A549 (cell line): ENCODE measurements around the gene ASB1.

Experiments used
- BHLHE40 ChIP-seq: IDR thresholded peaks from 2 replicates; pipeline ENCODE4 v1.6.1; 2012; ENCODE audit warnings: low read depth, low read length, inconsistent platforms
- CBX8 ChIP-seq: fragments of 200-600 bp; sonication (generic); IDR thresholded peaks from 2 replicates; pipeline ENCODE4 v1.6.1; 2016
- CEBPB ChIP-seq, 2 experiments: fragments of >200 bp in 1 of 2; sonication (Bioruptor Twin) in 1 of 2; formaldehyde crosslinking in 1 of 2; IDR thresholded peaks; 2 replicates each; pipeline ENCODE4 v1.6.1; 2012 to 2016
- EP300 ChIP-seq, 2 experiments: fragments of >200 bp; sonication (Bioruptor Twin); formaldehyde crosslinking; IDR thresholded peaks; 2 replicates in 1 of 2; 3 replicates in 1 of 2; pipeline ENCODE4 v1.6.1; 2016 to 2017
- ESRRA ChIP-seq: fragments of 150-350 bp; IDR thresholded peaks from 2 replicates; pipeline ENCODE4 v1.6.1; 2014; ENCODE audit warnings: mild to moderate bottlenecking, low read length, borderline replicate concordance
- HDAC2 ChIP-seq: fragments of 200-600 bp; sonication (generic); IDR thresholded peaks from 2 replicates; pipeline ENCODE4 v1.6.1; 2016
- HMGXB4 ChIP-seq: fragments of 250-450 bp; sonication (Bioruptor Pico); IDR thresholded peaks from 2 replicates; pipeline ENCODE4 v1.5.0; 2021; ENCODE audit warnings: mild to moderate bottlenecking, moderate library complexity, borderline replicate concordance
- MAX ChIP-seq: IDR thresholded peaks from 2 replicates; pipeline ENCODE4 v1.6.1; 2012
- POLR2A ChIP-seq: IDR thresholded peaks from 2 replicates; pipeline ENCODE4 v1.6.1; 2012; ENCODE audit warnings: mild to moderate bottlenecking, low read length
- REST ChIP-seq: fragments of 200-600 bp; sonication (generic); IDR thresholded peaks from 2 replicates; pipeline ENCODE4 v1.6.1; 2016; ENCODE audit warnings: antibody characterized with exemption, mild to moderate bottlenecking, moderate library complexity
- TP53 ChIP-seq: fragments of 250-450 bp; sonication (Bioruptor Pico); IDR thresholded peaks from 2 replicates; pipeline ENCODE4 v1.5.0; 2021; ENCODE audit warnings: mild to moderate bottlenecking, moderate library complexity
- ZNF302 ChIP-seq: fragments of 250-450 bp; sonication (Bioruptor Pico); IDR thresholded peaks from 2 replicates; pipeline ENCODE4 v1.9.0; 2021; ENCODE audit warnings: inconsistent platforms, mild to moderate bottlenecking, moderate library complexity
- TF ChIP-seq, protein P1 (sequence below): fragments of >200 bp; sonication (Bioruptor Twin); formaldehyde crosslinking; IDR thresholded peaks from 3 replicates; pipeline ENCODE4 v1.5.1; 2016

DNA sequence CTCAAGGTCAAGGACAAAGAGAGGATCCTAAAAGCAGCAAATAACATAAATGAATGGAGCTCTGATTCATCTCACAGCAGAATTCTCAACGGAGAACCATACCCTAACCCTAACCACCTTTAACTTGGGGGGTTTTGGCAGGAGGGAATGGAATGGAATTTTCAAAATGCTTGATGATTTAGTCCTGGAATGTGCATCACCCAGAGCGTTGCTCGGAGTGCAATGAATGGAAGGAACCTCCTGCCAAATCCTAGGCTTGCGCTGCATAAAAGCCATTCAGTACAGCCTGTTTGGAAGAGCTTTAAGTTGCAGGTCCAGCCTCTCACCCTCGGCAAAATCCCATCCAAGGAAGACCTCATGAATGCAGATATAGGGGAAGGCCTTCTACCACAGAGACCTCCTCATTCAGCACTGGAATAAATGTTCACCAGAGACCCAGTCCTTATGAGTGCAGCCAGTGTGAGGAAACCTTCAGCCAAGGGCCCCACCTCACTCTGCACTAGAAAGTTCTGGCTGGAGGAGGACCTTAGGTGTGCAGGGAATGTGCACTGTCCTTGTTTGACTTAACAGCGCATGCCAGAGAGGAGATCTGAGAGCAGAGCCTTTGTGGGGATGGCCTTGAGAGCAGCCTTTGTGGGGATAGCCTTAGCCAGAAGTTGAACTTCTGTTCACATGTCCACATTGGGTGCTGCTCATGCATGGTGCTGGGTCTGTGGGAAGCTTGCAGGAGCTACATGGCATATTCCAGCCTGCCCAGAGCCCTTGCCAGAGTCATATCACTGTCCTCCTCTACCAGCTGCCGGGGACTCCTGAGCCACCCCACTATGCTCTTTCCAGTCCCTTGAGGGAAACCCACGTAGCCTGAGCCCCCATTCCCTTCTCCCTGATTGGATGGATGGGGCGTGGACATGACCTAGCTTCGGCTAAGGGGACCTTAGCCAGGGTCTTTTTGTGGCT, 30.5 kb downstream of the ASB1 start:
- TF ChIP-seq MAX (no peak), ESRRA (no peak), CBX8 (no peak), POLR2A (no peak), REST (no peak), CEBPB (IDR thresholded peaks at IDR 0.05) (no peak), TP53 (CRISPR knock-in tag) (no peak), HDAC2 (no peak), ZNF302 (CRISPR knock-in tag) (no peak), HMGXB4 (CRISPR knock-in tag) (no peak), BHLHE40 (no peak), EP300 (IDR thresholded peaks at IDR 0.05) (no peak)
- TF ChIP-seq, protein P1, sequence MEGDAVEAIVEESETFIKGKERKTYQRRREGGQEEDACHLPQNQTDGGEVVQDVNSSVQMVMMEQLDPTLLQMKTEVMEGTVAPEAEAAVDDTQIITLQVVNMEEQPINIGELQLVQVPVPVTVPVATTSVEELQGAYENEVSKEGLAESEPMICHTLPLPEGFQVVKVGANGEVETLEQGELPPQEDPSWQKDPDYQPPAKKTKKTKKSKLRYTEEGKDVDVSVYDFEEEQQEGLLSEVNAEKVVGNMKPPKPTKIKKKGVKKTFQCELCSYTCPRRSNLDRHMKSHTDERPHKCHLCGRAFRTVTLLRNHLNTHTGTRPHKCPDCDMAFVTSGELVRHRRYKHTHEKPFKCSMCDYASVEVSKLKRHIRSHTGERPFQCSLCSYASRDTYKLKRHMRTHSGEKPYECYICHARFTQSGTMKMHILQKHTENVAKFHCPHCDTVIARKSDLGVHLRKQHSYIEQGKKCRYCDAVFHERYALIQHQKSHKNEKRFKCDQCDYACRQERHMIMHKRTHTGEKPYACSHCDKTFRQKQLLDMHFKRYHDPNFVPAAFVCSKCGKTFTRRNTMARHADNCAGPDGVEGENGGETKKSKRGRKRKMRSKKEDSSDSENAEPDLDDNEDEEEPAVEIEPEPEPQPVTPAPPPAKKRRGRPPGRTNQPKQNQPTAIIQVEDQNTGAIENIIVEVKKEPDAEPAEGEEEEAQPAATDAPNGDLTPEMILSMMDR = no peak
